Activated CD8-positive, alpha-beta memory T cell treated with anti-CD3 and anti-CD28 coated beads, Interleukin-2, amount 50 U/mL, for 4 hours (primary cell): ENCODE data around the gene TJP3.

Experiments used
- DNase-seq: peaks from one replicate; pipeline ENCODE4 v3.0.0-alpha.2; 2020

TJP3 gene

GRCh38 chr19:3671680-3672574 is 36.3 kb upstream of the TJP3 start:
- peak; percentile 41 for DNase-seq

GRCh38 chr19:3672575-3672948 is 35.6 kb upstream of the TJP3 start:
- DNase-seq, result no peak

- DNase-seq, result no peak
These were observed 35.2 kb upstream of the TJP3 start for GRCh38 chr19:3672993-3673392.

- DNase-seq, result no peak
These were observed 34.4 kb upstream of the TJP3 start for GRCh38 chr19:3673506-3674439.

- no peak for DNase-seq
These were observed 33.2 kb upstream of the TJP3 start for GRCh38 chr19:3674784-3675543.

GRCh38 chr19:3678188-3678587 is 30.0 kb upstream of the TJP3 start:
- DNase-seq, result no peak

- no peak for DNase-seq
These were observed 29.0 kb upstream of the TJP3 start for GRCh38 chr19:3679138-3679537.

GRCh38 chr19:3679581-3679980 is 28.6 kb upstream of the TJP3 start:
- DNase-seq, result no peak

GRCh38 chr19:3680939-3681338 is 27.2 kb upstream of the TJP3 start:
- DNase-seq, result no peak

GRCh38 chr19:3682286-3682685 is 25.9 kb upstream of the TJP3 start:
- DNase-seq, result no peak

- DNase-seq, result no peak
These were observed 25.3 kb upstream of the TJP3 start for GRCh38 chr19:3682741-3683404.

GRCh38 chr19:3683405-3684053 is 24.7 kb upstream of the TJP3 start:
- DNase-seq, result no peak

- no peak for DNase-seq
These were observed 23.9 kb upstream of the TJP3 start for GRCh38 chr19:3684054-3684816.

- no peak for DNase-seq
These were observed 23.3 kb upstream of the TJP3 start for GRCh38 chr19:3684817-3685410.

- DNase-seq, result no peak
These were observed 20.8 kb upstream of the TJP3 start for GRCh38 chr19:3687393-3687773.

- peak; percentile 31 for DNase-seq
These were observed 20.1 kb upstream of the TJP3 start for GRCh38 chr19:3687774-3688706.

GRCh38 chr19:3690551-3691371 is 17.4 kb upstream of the TJP3 start:
- DNase-seq, result no peak

GRCh38 chr19:3691372-3691716 is 16.8 kb upstream of the TJP3 start:
- no peak for DNase-seq

- DNase-seq, result no peak
These were observed 16.5 kb upstream of the TJP3 start for GRCh38 chr19:3691726-3692125.
